Loucy (cell line): ENCODE data around the gene TWNK.

ENCODE experiments used
- CTCF ChIP-seq: fragments of 200-600 bp; sonication (generic); conservative IDR thresholded peaks from 2 replicates; pipeline ENCODE4 v1.5.1; 2014; ENCODE audit warnings: mild to moderate bottlenecking, antibody characterized with exemption, low read length
- EZH2phosphoT487 ChIP-seq: fragments of 200-600 bp; IDR thresholded peaks from 2 replicates; pipeline ENCODE4 v1.6.1; 2018; ENCODE audit warnings: antibody characterized with exemption, mild to moderate bottlenecking, moderate library complexity, borderline replicate concordance

- TF ChIP-seq EZH2phosphoT487 (no peak), CTCF (no peak)
These were observed 18.0 kb downstream of the TWNK start for GRCh38 chr10:101005361-101005760.
